Endothelial cell of umbilical vein (primary cell): Measurements from ENCODE around the gene MAPKAP1. TPM values are rescaled to one million over a fixed set of nuclear protein-coding genes. Genes with fewer than 3 reads are reported as not detected.

Experiments used
- BruUV-seq: library from RNA; stranded (reverse); fragments of 400-500 nt; replicated peaks from 2 replicates; lab custom pipeline; 2021; lab: Mats Ljungman, UMichigan
- CTCF ChIA-PET: fragments of 300-600, 350-600 bp; sonication (Branson Sonifier 250); formaldehyde crosslinking; loops from one replicate; lab custom pipeline; 2021; ENCODE audit warnings: antibody characterized with exemption, inconsistent platforms; lab: Charles Lee
- POLR2A ChIA-PET: fragments of 300-600, 350-600 bp; sonication (Branson Sonifier 250); formaldehyde crosslinking; loops from one replicate; lab custom pipeline; 2021; ENCODE audit warnings: antibody characterized with exemption, inconsistent platforms; lab: Charles Lee
- DNase-seq: peaks from one replicate; pipeline ENCODE4 v3.0.0-alpha.2; 2011; ENCODE audit warnings: low read depth, low spot score
- FAIRE-seq: peaks from 2 replicates; lab custom pipeline; 2011; peaks lifted over from hg19 to GRCh38; lab: Jason Lieb, UNC
- H2AFZ ChIP-seq: 2 replicates; pipeline ENCODE4 v1.6.0; 2012; ENCODE audit warnings: low read depth, low read length, control low read depth, inconsistent platforms
- H3K27ac ChIP-seq: 2 replicates; pipeline ENCODE4 v1.5.1; 2011; ENCODE audit warnings: low read depth, mild to moderate bottlenecking, control low read depth, low read length, moderate library complexity; ENCODE audit not compliant: insufficient read depth
- H3K27me3 ChIP-seq, 2 experiments: 2 replicates each; pipeline versions ENCODE4 v1.6.0 to v1.6.1; 2011; ENCODE audit warnings: low read length in 2 of 2, mixed read lengths in 1 of 2; ENCODE audit not compliant: control insufficient read depth in 2 of 2, insufficient read depth in 2 of 2
- H3K36me3 ChIP-seq, 2 experiments: 2 replicates in 1 of 2; 3 replicates in 1 of 2; pipeline ENCODE4 v1.5.1; 2011; ENCODE audit warnings: low read length in 2 of 2, mild to moderate bottlenecking in 1 of 2, moderate library complexity in 1 of 2; ENCODE audit not compliant: control insufficient read depth in 2 of 2, insufficient read depth in 2 of 2; ENCODE audit errors: extremely low read depth in 1 of 2
- H3K4me1 ChIP-seq: 3 replicates; pipeline ENCODE4 v1.5.1; 2011; ENCODE audit warnings: mild to moderate bottlenecking, low read length; ENCODE audit not compliant: control insufficient read depth, insufficient read depth; ENCODE audit errors: extremely low read depth
- H3K4me2 ChIP-seq: 2 replicates; pipeline ENCODE4 v1.6.1; 2011; ENCODE audit warnings: low read length, control low read depth, mixed read lengths; ENCODE audit not compliant: insufficient read depth
- H3K4me3 ChIP-seq, 3 experiments: fragments of 200-600 bp in 1 of 3; sonication (generic), shearing (Covaris generic) in 1 of 3; replicated peaks in 1 of 3; 2 replicates each; pipeline ENCODE4 v1.5.1; 2011 to 2016; ENCODE audit warnings: control low read depth in 3 of 3, low read length in 3 of 3, mild to moderate bottlenecking in 2 of 3, inconsistent platforms in 1 of 3, low read depth in 1 of 3, moderate library complexity in 1 of 3; ENCODE audit not compliant: insufficient read depth in 1 of 3
- H3K79me2 ChIP-seq: 2 replicates; pipeline ENCODE4 v1.6.0; 2012; ENCODE audit warnings: low read length, inconsistent platforms; ENCODE audit not compliant: control insufficient read depth, insufficient read depth
- H3K9ac ChIP-seq: replicated peaks from 2 replicates; pipeline ENCODE3; 2011; ENCODE audit warnings: low read length, control low read depth; ENCODE audit not compliant: insufficient read depth; ENCODE audit errors: extremely low read depth
- H3K9me1 ChIP-seq: replicated peaks from 3 replicates; pipeline ENCODE4 v1.6.0; 2011; ENCODE audit warnings: mild to moderate bottlenecking, low read length; ENCODE audit not compliant: control insufficient read depth, insufficient read depth; ENCODE audit errors: extremely low read depth
- H3K9me3 ChIP-seq: replicated peaks from 2 replicates; pipeline ENCODE4 v1.5.1; 2012; ENCODE audit warnings: low read length, inconsistent platforms; ENCODE audit not compliant: control insufficient read depth, insufficient read depth
- H4K20me1 ChIP-seq: replicated peaks from 2 replicates; pipeline ENCODE3; 2011; ENCODE audit warnings: mild to moderate bottlenecking, low read length; ENCODE audit not compliant: control insufficient read depth, insufficient read depth; ENCODE audit errors: extremely low read depth
- CTCF ChIP-seq, 2 donors: IDR thresholded peaks; 1 replicate in 1 of 2; 2 replicates in 1 of 2; pipeline ENCODE4 v1.5.1; 2011; ENCODE audit warnings: low read length in 2 of 2, mild to moderate bottlenecking in 2 of 2, moderate library complexity in 2 of 2, control low read depth in 1 of 2, inconsistent platforms in 1 of 2, low read depth in 1 of 2; ENCODE audit not compliant: insufficient read depth in 1 of 2; ENCODE audit errors: extremely low read depth in 1 of 2
- EZH2 ChIP-seq: IDR thresholded peaks from 2 replicates; pipeline ENCODE4 v1.6.1; 2012; ENCODE audit warnings: borderline replicate concordance, low read depth, mild to moderate bottlenecking, moderate library complexity, low read length, inconsistent platforms; ENCODE audit not compliant: severe bottlenecking
- FOS ChIP-seq: IDR thresholded peaks from 2 replicates; pipeline ENCODE4 v1.6.1; 2011; ENCODE audit warnings: mild to moderate bottlenecking, low read length, moderate library complexity, borderline replicate concordance; ENCODE audit not compliant: insufficient read depth
- GATA2 ChIP-seq: IDR thresholded peaks from 2 replicates; pipeline ENCODE4 v1.7.0; 2011; ENCODE audit warnings: low read depth, mild to moderate bottlenecking, moderate library complexity, mixed read lengths, low read length; ENCODE audit not compliant: insufficient read length, insufficient read depth
- JUN ChIP-seq: IDR thresholded peaks from 2 replicates; pipeline ENCODE4 v1.6.1; 2011; ENCODE audit warnings: borderline replicate concordance, low read depth; ENCODE audit not compliant: insufficient read length, insufficient read depth
- MAX ChIP-seq: IDR thresholded peaks from 2 replicates; pipeline ENCODE4 v1.6.1; 2011; ENCODE audit not compliant: insufficient read depth, insufficient read length
- MYC ChIP-seq: IDR thresholded peaks from one replicate; pipeline ENCODE4 v1.6.1; 2011; ENCODE audit warnings: mild to moderate bottlenecking, low read depth, low read length
- POLR2A ChIP-seq: IDR thresholded peaks from 2 replicates; pipeline ENCODE4 v1.6.1; 2012; ENCODE audit warnings: low read depth, mild to moderate bottlenecking, control low read depth, low read length
- POLR2AphosphoS5 ChIP-seq: IDR thresholded peaks from 2 replicates; pipeline ENCODE4 v1.6.1; 2012; ENCODE audit warnings: low read depth, mild to moderate bottlenecking, control low read depth, low read length, moderate library complexity; ENCODE audit not compliant: insufficient read depth
- dilution Hi-C: fragments of 300-500 bp; cut with MboI; formaldehyde crosslinking; loops from one replicate; pipeline ENCODE4 v1.15.0; 2019; ENCODE audit warnings: low sequenced_read_pairs; ENCODE audit not compliant: extremely low pct_ligation_motif_present
- intact Hi-C: fragments of 100-400 bp; cut with micrococcal nuclease; formaldehyde crosslinking; loops from one replicate; pipeline ENCODE4 v1.10.0; 2022
- polyA plus RNA-seq, 4 experiments: library from polyadenylated mRNA; depleted of rRNA in 3 of 4; stranded (reverse) in 3 of 4; unstranded in 1 of 4; fragments of >200 nt; gene quantifications; 2 replicates each; pipeline versions ENCODE4 v1.2.1 to v1.2.3, GENCODE V29; 2011 to 2012; ENCODE audit warnings: missing spikeins in 1 of 4
- total RNA-seq: library from RNA; stranded (reverse); gene quantifications from 2 replicates; pipeline ENCODE4 v1.2.3, GENCODE V29; 2021

MAPKAP1 gene
- total and polyA plus RNA-seq, 2 donors (not counting 3 experiments of a cell fraction or from before 2014, with no cell fraction given), result 61.9 to 99.1 TPM

- BruUV-seq, result no TSS peak
- Histone ChIP-seq H2AFZ (no peak overlapping the region), H3K9me3 (no peaks in the 10 kb centered on the region), H3K4me2 (no peak overlapping the region), H3K79me2 (no peaks in the 10 kb centered on the region), H3K27me3 (no peaks in the 10 kb centered on the region), H3K27ac (no peak overlapping the region), H3K4me1 (peaks cover 9% of the 10 kb centered on the region), H3K36me3 (no peaks in the 10 kb centered on the region), H3K4me3 (no peak overlapping the region), H3K9me1 (no peaks in the 10 kb centered on the region), H4K20me1 (no peaks in the 10 kb centered on the region), H3K9ac (no peak overlapping the region)
- dilution Hi-C loops, result no loop called here
- TF ChIP-seq MAX (no peak), JUN (no peak), POLR2AphosphoS5 (no peak), POLR2A (no peak), CTCF (IDR thresholded peaks at IDR 0.05; ENCODE audit: extremely low read depth in 1 of 2, insufficient read depth in 1 of 2, low read depth in 1 of 2, low read length in 2 of 2) (no peak), MYC (no peak), GATA2 (no peak), EZH2 (no peak), FOS (no peak)
- DNase-seq (no peak), FAIRE-seq (no peak)
- ChIA-PET POLR2A (no interaction called here), CTCF (no interaction called here)
- intact Hi-C loops, result no loop called here
Measured at GRCh38 chr9:125536167-125536772, 170.7 kb downstream of the MAPKAP1 start.
